Fibroblast of lung (primary cell): ENCODE results near the gene MSI2.

Experiments
- EZH2 ChIP-seq: IDR thresholded peaks from 2 replicates; pipeline ENCODE4 v1.5.1; 2012; ENCODE audit warnings: low read length, control low read depth, mild to moderate bottlenecking; ENCODE audit errors: missing control alignments
- TF ChIP-seq, protein P1 (sequence below), 2 donors: IDR thresholded peaks in 1 of 2; conservative IDR thresholded peaks in 1 of 2; 1 replicate in 1 of 2; 2 replicates in 1 of 2; pipeline ENCODE4 v1.5.1; 2011 to 2012; ENCODE audit warnings: low read length in 2 of 2, control low read depth in 1 of 2, inconsistent platforms in 1 of 2, low read depth in 1 of 2, mild to moderate bottlenecking in 1 of 2

DNA sequence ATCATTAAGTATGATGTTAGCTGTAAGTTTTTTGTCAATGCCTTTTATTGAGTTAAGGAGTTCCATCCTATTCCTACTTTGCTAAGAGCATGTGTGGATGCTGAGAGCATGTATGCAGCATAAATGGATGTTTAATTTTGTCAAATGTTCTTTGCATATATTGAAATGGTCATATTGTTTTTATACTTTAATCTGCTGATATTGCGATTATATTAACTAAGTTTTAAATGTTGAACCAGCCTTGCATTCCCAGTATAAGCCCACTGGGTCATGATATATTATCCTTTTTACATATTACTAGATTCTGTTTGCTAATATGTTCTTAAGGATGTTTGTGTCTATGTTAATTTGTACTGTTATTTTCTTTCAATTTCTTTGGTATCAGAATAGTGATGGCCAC, 435.6 kb downstream of the MSI2 start:
- no peak for TF ChIP-seq EZH2
- TF ChIP-seq, protein P1, sequence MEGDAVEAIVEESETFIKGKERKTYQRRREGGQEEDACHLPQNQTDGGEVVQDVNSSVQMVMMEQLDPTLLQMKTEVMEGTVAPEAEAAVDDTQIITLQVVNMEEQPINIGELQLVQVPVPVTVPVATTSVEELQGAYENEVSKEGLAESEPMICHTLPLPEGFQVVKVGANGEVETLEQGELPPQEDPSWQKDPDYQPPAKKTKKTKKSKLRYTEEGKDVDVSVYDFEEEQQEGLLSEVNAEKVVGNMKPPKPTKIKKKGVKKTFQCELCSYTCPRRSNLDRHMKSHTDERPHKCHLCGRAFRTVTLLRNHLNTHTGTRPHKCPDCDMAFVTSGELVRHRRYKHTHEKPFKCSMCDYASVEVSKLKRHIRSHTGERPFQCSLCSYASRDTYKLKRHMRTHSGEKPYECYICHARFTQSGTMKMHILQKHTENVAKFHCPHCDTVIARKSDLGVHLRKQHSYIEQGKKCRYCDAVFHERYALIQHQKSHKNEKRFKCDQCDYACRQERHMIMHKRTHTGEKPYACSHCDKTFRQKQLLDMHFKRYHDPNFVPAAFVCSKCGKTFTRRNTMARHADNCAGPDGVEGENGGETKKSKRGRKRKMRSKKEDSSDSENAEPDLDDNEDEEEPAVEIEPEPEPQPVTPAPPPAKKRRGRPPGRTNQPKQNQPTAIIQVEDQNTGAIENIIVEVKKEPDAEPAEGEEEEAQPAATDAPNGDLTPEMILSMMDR (conservative IDR thresholded peaks at IDR 0.05 in 1 of 2, IDR thresholded peaks at IDR 0.05 in 1 of 2; ENCODE audit: low read depth in 1 of 2, low read length in 2 of 2) = no peak
